Esophagus muscularis mucosa (tissue), 4 donors: Measurements from ENCODE around the gene SSBP2.

Experiments
- EP300 ChIP-seq: sonication (generic); formaldehyde crosslinking; IDR thresholded peaks from one replicate; pipeline ENCODE4 v1.6.1; 2017; ENCODE audit warnings: antibody characterized with exemption
- POLR2A ChIP-seq: fragments of 450-650 bp; IDR thresholded peaks from one replicate; pipeline ENCODE4 v1.6.1; 2017; ENCODE audit warnings: antibody characterized with exemption, moderate library complexity, mild to moderate bottlenecking, low read depth
- POLR2AphosphoS5 ChIP-seq, 2 donors: sonication (generic); formaldehyde crosslinking; IDR thresholded peaks; one replicate each; pipeline ENCODE4 v1.6.1; 2017; ENCODE audit warnings: antibody characterized with exemption in 2 of 2
- TF ChIP-seq, protein P1 (sequence below), 3 experiments: fragments of 200-600 bp in 2 of 3; fragments of 450-650 bp in 1 of 3; sonication (generic) in 2 of 3; IDR thresholded peaks; one replicate each; pipeline ENCODE4 v1.5.1; 2017 to 2019; ENCODE audit warnings: antibody characterized with exemption in 3 of 3, mild to moderate bottlenecking in 2 of 3, moderate library complexity in 1 of 3

DNA sequence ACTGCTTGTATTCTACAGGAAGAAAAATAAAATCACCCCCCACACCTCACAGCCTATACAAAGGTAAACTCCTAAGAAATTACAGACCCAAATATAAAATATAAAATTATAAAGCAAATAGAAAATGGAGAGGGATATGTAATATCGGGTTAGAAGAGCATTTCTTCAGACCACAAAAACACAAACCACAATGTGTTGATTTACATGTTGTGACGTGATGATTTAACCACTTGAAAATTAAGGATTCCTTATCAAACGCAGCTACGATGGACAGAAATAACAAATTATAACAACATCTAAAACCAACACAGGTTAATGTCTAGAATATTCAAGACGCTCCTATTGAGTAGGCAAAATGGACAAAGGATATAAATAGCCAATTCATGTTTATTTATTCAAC, 26.3 kb downstream of the SSBP2 start:
- TF ChIP-seq, protein P1, sequence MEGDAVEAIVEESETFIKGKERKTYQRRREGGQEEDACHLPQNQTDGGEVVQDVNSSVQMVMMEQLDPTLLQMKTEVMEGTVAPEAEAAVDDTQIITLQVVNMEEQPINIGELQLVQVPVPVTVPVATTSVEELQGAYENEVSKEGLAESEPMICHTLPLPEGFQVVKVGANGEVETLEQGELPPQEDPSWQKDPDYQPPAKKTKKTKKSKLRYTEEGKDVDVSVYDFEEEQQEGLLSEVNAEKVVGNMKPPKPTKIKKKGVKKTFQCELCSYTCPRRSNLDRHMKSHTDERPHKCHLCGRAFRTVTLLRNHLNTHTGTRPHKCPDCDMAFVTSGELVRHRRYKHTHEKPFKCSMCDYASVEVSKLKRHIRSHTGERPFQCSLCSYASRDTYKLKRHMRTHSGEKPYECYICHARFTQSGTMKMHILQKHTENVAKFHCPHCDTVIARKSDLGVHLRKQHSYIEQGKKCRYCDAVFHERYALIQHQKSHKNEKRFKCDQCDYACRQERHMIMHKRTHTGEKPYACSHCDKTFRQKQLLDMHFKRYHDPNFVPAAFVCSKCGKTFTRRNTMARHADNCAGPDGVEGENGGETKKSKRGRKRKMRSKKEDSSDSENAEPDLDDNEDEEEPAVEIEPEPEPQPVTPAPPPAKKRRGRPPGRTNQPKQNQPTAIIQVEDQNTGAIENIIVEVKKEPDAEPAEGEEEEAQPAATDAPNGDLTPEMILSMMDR (IDR thresholded peaks at IDR 0.05), result no peak
- TF ChIP-seq POLR2AphosphoS5 (IDR thresholded peaks at IDR 0.05) (no peak), POLR2A (no peak), EP300 (no peak)
